Raji (cell line): ENCODE data around the gene RAB4B.
A peak's percentile ranks its signal among the peaks of the same experiment; 100 is the strongest.

ENCODE experiments used
- POLR2A ChIP-seq: IDR thresholded peaks from 2 replicates; pipeline ENCODE4 v1.6.1; 2011; ENCODE audit warnings: low read depth, low read length, control low read depth; ENCODE audit not compliant: insufficient read depth

The RAB4B gene

GRCh38 chr19:40744554-40745401 lies 33.3 kb upstream of the RAB4B start:
- no peak for TF ChIP-seq POLR2A

GRCh38 chr19:40745402-40745780 lies 32.7 kb upstream of the RAB4B start:
- TF ChIP-seq POLR2A = no peak

- no peak for TF ChIP-seq POLR2A
These were observed 30.5 kb upstream of the RAB4B start for GRCh38 chr19:40747536-40747935.

GRCh38 chr19:40750058-40750873 lies 27.8 kb upstream of the RAB4B start, which contains the start of gene ACTMAP:
ACTMAP (minus strand) TSS chr19:40750477; CDS start chr19:40749803, 674 bp downstream.
- TF ChIP-seq POLR2A = peak; percentile 40; the same call in 1 of the 2 replicates

GRCh38 chr19:40750874-40751537 lies 27.0 kb upstream of the RAB4B start, which contains the start of gene SNRPA:
SNRPA (plus strand) TSS chr19:40751203; CDS start chr19:40751409, 206 bp downstream.
- peak; percentile 58; the same call in 1 of the 2 replicates for TF ChIP-seq POLR2A

GRCh38 chr19:40752257-40752781 lies 25.7 kb upstream of the RAB4B start:
- no peak for TF ChIP-seq POLR2A

- no peak for TF ChIP-seq POLR2A
These were observed 23.3 kb upstream of the RAB4B start for GRCh38 chr19:40754611-40755247.

GRCh38 chr19:40755248-40755624 lies 22.8 kb upstream of the RAB4B start:
- no peak for TF ChIP-seq POLR2A

- no peak for TF ChIP-seq POLR2A
These were observed 22.3 kb upstream of the RAB4B start for GRCh38 chr19:40755791-40756190.

- TF ChIP-seq POLR2A = no peak
These were observed 21.4 kb upstream of the RAB4B start for GRCh38 chr19:40756502-40757110.

GRCh38 chr19:40758491-40758890 lies 19.6 kb upstream of the RAB4B start:
- TF ChIP-seq POLR2A = no peak

GRCh38 chr19:40759352-40759751 lies 18.7 kb upstream of the RAB4B start:
- no peak for TF ChIP-seq POLR2A

- no peak for TF ChIP-seq POLR2A
These were observed 15.1 kb upstream of the RAB4B start for GRCh38 chr19:40762754-40763470.
